ENCODE measurements around the gene CHCHD3.

DNA sequence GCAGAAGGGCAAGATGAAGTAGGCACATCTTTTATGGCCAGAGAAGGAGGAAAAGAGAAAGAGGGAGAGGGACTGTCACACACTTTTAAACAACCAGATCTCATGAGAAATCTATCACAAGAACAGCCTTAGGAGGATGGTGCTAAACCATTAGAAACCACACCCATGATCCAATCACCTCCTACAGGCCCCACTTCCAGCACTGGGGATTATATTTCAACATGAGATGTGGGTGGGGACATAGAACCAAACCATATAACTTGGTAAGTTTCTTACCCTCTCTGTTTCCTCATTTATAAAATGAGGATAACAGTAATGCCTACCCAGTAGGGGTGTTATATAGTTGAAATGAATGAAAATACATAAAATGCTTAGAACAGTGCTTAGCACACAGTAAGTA, 66.0 kb downstream of the CHCHD3 start:
- TF ChIP-seq, protein P1, sequence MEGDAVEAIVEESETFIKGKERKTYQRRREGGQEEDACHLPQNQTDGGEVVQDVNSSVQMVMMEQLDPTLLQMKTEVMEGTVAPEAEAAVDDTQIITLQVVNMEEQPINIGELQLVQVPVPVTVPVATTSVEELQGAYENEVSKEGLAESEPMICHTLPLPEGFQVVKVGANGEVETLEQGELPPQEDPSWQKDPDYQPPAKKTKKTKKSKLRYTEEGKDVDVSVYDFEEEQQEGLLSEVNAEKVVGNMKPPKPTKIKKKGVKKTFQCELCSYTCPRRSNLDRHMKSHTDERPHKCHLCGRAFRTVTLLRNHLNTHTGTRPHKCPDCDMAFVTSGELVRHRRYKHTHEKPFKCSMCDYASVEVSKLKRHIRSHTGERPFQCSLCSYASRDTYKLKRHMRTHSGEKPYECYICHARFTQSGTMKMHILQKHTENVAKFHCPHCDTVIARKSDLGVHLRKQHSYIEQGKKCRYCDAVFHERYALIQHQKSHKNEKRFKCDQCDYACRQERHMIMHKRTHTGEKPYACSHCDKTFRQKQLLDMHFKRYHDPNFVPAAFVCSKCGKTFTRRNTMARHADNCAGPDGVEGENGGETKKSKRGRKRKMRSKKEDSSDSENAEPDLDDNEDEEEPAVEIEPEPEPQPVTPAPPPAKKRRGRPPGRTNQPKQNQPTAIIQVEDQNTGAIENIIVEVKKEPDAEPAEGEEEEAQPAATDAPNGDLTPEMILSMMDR (conservative IDR thresholded peaks at IDR 0.05; ENCODE audit: low read length), result no peak
- no peak for TF ChIP-seq EZH2phosphoT487 (IDR thresholded peaks at IDR 0.05; ENCODE audit: borderline replicate concordance)
